Measurements from ENCODE around the gene TMEM38B. TPM values are rescaled to one million over a fixed set of nuclear protein-coding genes. Genes with fewer than 3 reads are reported as not detected.

Gene TMEM38B
- total RNA-seq, 4 donors from 2014 or later, result 9.9 to 18.0 (median 12.5) TPM

DNA sequence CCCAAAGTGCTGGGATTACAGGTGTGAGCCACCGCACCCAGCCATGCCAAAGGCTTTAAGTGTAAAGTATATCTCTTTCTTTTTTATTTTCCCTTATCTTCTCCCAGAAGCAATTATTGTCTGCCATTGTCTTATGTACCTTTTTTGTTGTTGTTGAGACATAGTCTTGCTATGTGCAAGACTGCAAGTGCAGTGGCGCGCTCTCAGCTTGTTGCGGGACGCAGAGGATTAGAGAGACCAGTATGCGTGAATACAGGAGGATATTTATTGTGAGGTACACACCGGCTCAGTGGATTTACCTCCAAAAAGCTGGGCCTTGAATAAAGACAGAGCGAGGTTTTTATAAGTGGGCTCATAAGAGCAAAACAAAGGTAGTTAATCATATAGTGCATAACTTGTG lies 11.8 kb downstream of the TMEM38B start:
- no peaks in the 10 kb centered on the region for H3K9me3 ChIP-seq
- no peaks in the 10 kb centered on the region for H3K36me3 ChIP-seq
- no peak for TF ChIP-seq POLR2A (IDR thresholded peaks at IDR 0.05)
- no peak overlapping the region for H3K27ac ChIP-seq
- H3K4me3 ChIP-seq, result no peak overlapping the region
- DNase-seq, result no peak
- no peaks in the 10 kb centered on the region for H3K27me3 ChIP-seq
- H3K4me1 ChIP-seq, result peaks cover 0 to 4% (median 0%) of the 10 kb centered on the region in 4 donors

DNA sequence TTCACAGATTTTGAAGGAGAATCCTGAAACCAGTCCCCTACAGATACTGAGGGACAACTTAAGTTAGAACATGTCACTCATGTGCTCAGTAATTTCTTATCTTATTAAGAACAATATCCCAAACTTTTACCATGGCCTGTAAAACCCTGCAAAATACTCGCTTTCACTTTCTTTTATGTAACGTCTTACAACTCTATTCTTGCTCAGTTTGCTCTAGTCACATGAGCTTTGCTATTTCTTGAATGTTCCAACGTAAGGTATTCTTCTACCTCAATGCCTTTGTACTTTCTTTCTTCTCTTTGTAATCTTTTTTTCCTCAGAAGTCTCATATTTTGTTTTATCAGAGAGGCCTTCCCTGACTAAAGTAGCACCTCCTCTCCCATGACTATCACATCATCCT lies 14.1 kb downstream of the TMEM38B start:
- no peak for DNase-seq
- Histone ChIP-seq H3K4me1 (no peaks in the 10 kb centered on the region), H3K4me3 (no peak overlapping the region), H3K9me3 (no peaks in the 10 kb centered on the region), H3K36me3 (no peaks in the 10 kb centered on the region), H3K27ac (no peak overlapping the region), H3K27me3 (no peaks in the 10 kb centered on the region)
- TF ChIP-seq, protein P1, sequence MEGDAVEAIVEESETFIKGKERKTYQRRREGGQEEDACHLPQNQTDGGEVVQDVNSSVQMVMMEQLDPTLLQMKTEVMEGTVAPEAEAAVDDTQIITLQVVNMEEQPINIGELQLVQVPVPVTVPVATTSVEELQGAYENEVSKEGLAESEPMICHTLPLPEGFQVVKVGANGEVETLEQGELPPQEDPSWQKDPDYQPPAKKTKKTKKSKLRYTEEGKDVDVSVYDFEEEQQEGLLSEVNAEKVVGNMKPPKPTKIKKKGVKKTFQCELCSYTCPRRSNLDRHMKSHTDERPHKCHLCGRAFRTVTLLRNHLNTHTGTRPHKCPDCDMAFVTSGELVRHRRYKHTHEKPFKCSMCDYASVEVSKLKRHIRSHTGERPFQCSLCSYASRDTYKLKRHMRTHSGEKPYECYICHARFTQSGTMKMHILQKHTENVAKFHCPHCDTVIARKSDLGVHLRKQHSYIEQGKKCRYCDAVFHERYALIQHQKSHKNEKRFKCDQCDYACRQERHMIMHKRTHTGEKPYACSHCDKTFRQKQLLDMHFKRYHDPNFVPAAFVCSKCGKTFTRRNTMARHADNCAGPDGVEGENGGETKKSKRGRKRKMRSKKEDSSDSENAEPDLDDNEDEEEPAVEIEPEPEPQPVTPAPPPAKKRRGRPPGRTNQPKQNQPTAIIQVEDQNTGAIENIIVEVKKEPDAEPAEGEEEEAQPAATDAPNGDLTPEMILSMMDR (IDR thresholded peaks at IDR 0.05), result no peak
- no peak for TF ChIP-seq POLR2A (IDR thresholded peaks at IDR 0.05)

DNA sequence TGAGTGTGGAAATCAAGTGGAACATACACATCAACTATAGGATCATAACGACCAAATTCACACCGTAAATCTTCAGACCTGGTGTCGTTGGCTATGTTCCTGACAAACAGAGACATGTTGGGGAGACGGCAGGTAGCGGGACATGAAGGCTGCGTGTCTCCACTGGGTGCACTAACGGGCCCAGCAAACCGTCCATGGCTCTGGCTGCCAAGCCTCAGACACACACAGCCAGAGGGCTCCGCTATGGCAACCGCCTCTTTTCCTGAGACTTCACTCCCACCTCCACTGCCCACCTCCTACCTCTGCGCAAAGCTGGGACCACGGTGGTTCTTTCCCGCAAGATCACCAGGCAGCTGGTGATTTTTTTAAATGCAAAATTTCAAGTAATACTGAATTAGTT lies 16.3 kb downstream of the TMEM38B start:
- H3K27me3 ChIP-seq, result no peaks in the 10 kb centered on the region

DNA sequence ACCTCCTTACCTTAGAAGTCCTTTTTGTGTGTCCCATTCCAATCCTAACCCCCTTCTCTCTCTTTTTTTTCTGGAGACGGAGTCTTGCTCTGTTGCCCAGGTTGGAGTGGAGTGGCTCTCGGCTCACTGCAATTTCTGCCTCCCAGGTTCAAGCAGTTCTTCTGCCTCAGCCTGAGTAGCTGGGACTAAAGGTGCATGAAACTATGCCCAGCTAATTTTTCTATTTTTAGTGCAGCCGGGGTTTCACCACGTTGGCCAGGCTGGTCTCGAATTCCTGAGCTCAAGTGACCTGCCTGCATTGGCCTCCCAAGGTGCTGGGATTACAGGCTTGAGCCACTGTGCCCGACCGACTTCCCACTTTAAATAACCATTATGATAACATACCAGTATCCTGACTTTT lies 17.5 kb downstream of the TMEM38B start:
- Histone ChIP-seq H3K27ac (no peak overlapping the region), H3K4me3 (no peak overlapping the region), H3K36me3 (no peaks in the 10 kb centered on the region), H3K9me3 (no peaks in the 10 kb centered on the region), H3K4me1 (no peaks in the 10 kb centered on the region), H3K27me3 (no peaks in the 10 kb centered on the region)
- TF ChIP-seq POLR2A (IDR thresholded peaks at IDR 0.05), result no peak
- TF ChIP-seq, protein P1 (IDR thresholded peaks at IDR 0.05), result no peak
- DNase-seq, result no peak

More for the DNA sequence above, 16.3 kb downstream of the TMEM38B start:
- no peak for DNase-seq
- no peaks in the 10 kb centered on the region for H3K9me3 ChIP-seq
- no peak overlapping the region for H3K27ac ChIP-seq
- no peak overlapping the region for H3K4me3 ChIP-seq
- TF ChIP-seq, protein P1 (IDR thresholded peaks at IDR 0.05), result no peak
- TF ChIP-seq POLR2A (IDR thresholded peaks at IDR 0.05), result no peak
- H3K36me3 ChIP-seq, result no peaks in the 10 kb centered on the region
- no peaks in the 10 kb centered on the region for H3K4me1 ChIP-seq

DNA sequence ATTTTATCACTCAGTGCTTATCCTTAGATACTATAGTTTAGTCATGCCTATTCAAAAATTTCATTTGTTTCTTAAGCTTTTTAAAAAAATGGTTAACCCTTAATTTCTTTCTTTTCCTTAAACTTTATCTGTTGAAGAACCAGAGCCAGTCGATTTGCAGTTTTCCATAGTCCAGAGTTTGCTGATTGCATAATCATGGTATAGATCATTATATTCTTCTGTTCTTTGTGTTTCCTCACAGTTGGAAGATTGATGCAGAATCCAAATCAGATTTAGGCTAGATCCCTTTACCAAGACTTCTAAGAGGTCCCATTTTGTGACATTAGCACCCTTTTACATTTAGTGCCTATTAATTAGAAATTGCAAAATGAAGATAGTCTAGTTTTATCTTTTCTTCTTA lies 18.0 kb downstream of the TMEM38B start:
- no peaks in the 10 kb centered on the region for H3K27me3 ChIP-seq
- no peaks in the 10 kb centered on the region for H3K36me3 ChIP-seq
- no peak for DNase-seq
- no peak overlapping the region for H3K27ac ChIP-seq
- H3K9me3 ChIP-seq, result no peaks in the 10 kb centered on the region
- TF ChIP-seq, protein P1 (IDR thresholded peaks at IDR 0.05), result no peak
- TF ChIP-seq POLR2A (IDR thresholded peaks at IDR 0.05), result no peak
- no peaks in the 10 kb centered on the region for H3K4me1 ChIP-seq
- H3K4me3 ChIP-seq, result no peak overlapping the region

DNA sequence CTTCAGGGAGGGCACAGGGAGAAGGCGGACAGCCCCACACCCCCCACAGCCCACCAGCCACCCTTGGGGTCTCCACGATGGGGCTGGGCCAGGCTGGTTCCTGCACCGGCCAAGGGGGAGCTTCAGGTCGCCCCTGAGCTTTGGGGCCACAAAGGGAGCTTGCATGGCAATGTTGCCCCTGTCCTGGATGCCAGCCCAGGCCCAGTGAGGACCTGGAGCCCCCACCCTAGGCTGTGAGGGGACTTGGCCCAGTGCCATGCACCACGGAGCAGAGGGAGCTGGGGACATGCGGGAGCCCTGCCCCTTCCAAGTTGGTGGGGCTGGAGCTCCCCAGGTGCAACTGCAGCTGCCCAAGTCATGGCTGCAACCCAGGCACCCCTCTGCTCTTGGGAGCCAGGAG lies 18.4 kb downstream of the TMEM38B start:
- Histone ChIP-seq H3K36me3 (no peaks in the 10 kb centered on the region), H3K9me3 (no peaks in the 10 kb centered on the region), H3K4me3 (no peak overlapping the region), H3K27ac (no peak overlapping the region), H3K27me3 (no peaks in the 10 kb centered on the region), H3K4me1 (no peaks in the 10 kb centered on the region)
- DNase-seq, result no peak
- TF ChIP-seq, protein P1 (IDR thresholded peaks at IDR 0.05), result no peak
- no peak for TF ChIP-seq POLR2A (IDR thresholded peaks at IDR 0.05)

Data from Peyer's patch (tissue), 4 donors.